ENCODE data around the gene MIR17HG.

The MIR17HG gene

GRCh38 chr13:91331047-91331915 lies 16.2 kb upstream of the MIR17HG start:
- no peak for DNase-seq
- H3K4me3 ChIP-seq (ENCODE audit: insufficient read depth in 1 of 2, low read depth in 1 of 2, low read length in 2 of 2), result no peak overlapping the region
- no peak overlapping the region for H3K4ac ChIP-seq (ENCODE audit: low read depth in 1 of 2, low read length in 2 of 2)
- no peak overlapping the region for H3K9ac ChIP-seq (ENCODE audit: low read length)
- no peak overlapping the region for H2AK5ac ChIP-seq (ENCODE audit: low read length, severe bottlenecking)
- no peak overlapping the region for H2BK15ac ChIP-seq (ENCODE audit: low read depth, poor library complexity, severe bottlenecking)
- H2BK12ac ChIP-seq (ENCODE audit: low read length in 2 of 2), result no peak overlapping the region
- H2BK120ac ChIP-seq (ENCODE audit: low read depth, low read length), result no peak overlapping the region
- no peak overlapping the region for H3K23ac ChIP-seq (ENCODE audit: low read length in 2 of 2)
- no peak overlapping the region for H3K4me2 ChIP-seq (ENCODE audit: low read length, poor library complexity, severe bottlenecking)
- no peaks in the 10 kb centered on the region for H3K27me3 ChIP-seq (ENCODE audit: control insufficient read depth in 1 of 2, insufficient read depth in 1 of 2, low read length in 2 of 2)
- no peak overlapping the region for H4K91ac ChIP-seq (ENCODE audit: low read length)
- H3K79me1 ChIP-seq (replicated peaks; ENCODE audit: low read length, poor library complexity, severe bottlenecking), result no peaks in the 10 kb centered on the region
- H3K18ac ChIP-seq (ENCODE audit: low read depth in 1 of 2, low read length in 2 of 2), result no peak overlapping the region
- H3K9me3 ChIP-seq (ENCODE audit: control insufficient read depth, low read length), result no peaks in the 10 kb centered on the region
- no peak overlapping the region for H3K27ac ChIP-seq (ENCODE audit: low read length, poor library complexity, severe bottlenecking)
- no peaks in the 10 kb centered on the region for H3K36me3 ChIP-seq (ENCODE audit: control insufficient read depth in 1 of 2, insufficient read depth in 2 of 2, low read depth in 1 of 2, low read length in 2 of 2)
- no peak overlapping the region for H4K8ac ChIP-seq (ENCODE audit: low read length)
- no peak overlapping the region for H3K14ac ChIP-seq (ENCODE audit: low read length in 2 of 2)
- WGBS, result no CpG with 5 or more reads among the region's 4 CpGs
- H2BK5ac ChIP-seq (ENCODE audit: low read depth, low read length, poor library complexity, severe bottlenecking), result no peak overlapping the region
- no peak overlapping the region for H2AFZ ChIP-seq (ENCODE audit: low read depth, low read length)
- H3K4me1 ChIP-seq (ENCODE audit: control insufficient read depth, insufficient read depth, low read depth, low read length), result no peaks in the 10 kb centered on the region

GRCh38 chr13:91346062-91346461 lies 1.4 kb upstream of the MIR17HG start:
- H2AFZ ChIP-seq (ENCODE audit: low read depth, low read length), result no peak overlapping the region
- no peak overlapping the region for H4K8ac ChIP-seq (ENCODE audit: low read length)
- H2AK5ac ChIP-seq (ENCODE audit: low read length, severe bottlenecking), result no peak overlapping the region
- H4K91ac ChIP-seq (ENCODE audit: low read length), result no peak overlapping the region
- DNase-seq, result no peak
- H3K36me3 ChIP-seq (ENCODE audit: control insufficient read depth in 1 of 2, insufficient read depth in 2 of 2, low read depth in 1 of 2, low read length in 2 of 2), result peaks cover 4 to 12% of the 10 kb centered on the region in 2 experiments
- H3K4me3 ChIP-seq (ENCODE audit: insufficient read depth in 1 of 2, low read depth in 1 of 2, low read length in 2 of 2), result no peak overlapping the region
- no peak overlapping the region for H3K27ac ChIP-seq (ENCODE audit: low read length, poor library complexity, severe bottlenecking)
- no peaks in the 10 kb centered on the region for H3K9me3 ChIP-seq (ENCODE audit: control insufficient read depth, low read length)
- no peak overlapping the region for H3K4me2 ChIP-seq (ENCODE audit: low read length, poor library complexity, severe bottlenecking)
- H2BK5ac ChIP-seq (ENCODE audit: low read depth, low read length, poor library complexity, severe bottlenecking), result no peak overlapping the region
- no peak overlapping the region for H3K14ac ChIP-seq (ENCODE audit: low read length in 2 of 2)
- H2BK15ac ChIP-seq (ENCODE audit: low read depth, poor library complexity, severe bottlenecking), result no peak overlapping the region
- no peak overlapping the region for H3K9ac ChIP-seq (ENCODE audit: low read length)
- H3K18ac ChIP-seq (ENCODE audit: low read depth in 1 of 2, low read length in 2 of 2), result no peak overlapping the region
- WGBS, result no CpG with 5 or more reads among the region's 4 CpGs
- H3K4ac ChIP-seq (ENCODE audit: low read depth in 1 of 2, low read length in 2 of 2), result no peak overlapping the region
- peaks cover 0 to 19% of the 10 kb centered on the region in 2 experiments for H3K27me3 ChIP-seq (ENCODE audit: control insufficient read depth in 1 of 2, insufficient read depth in 1 of 2, low read length in 2 of 2)
- H3K79me1 ChIP-seq (replicated peaks; ENCODE audit: low read length, poor library complexity, severe bottlenecking), result no peaks in the 10 kb centered on the region
- no peak overlapping the region for H2BK120ac ChIP-seq (ENCODE audit: low read depth, low read length)
- no peak overlapping the region for H2BK12ac ChIP-seq (ENCODE audit: low read length in 2 of 2)
- peaks cover 4% of the 10 kb centered on the region for H3K4me1 ChIP-seq (ENCODE audit: control insufficient read depth, insufficient read depth, low read depth, low read length)
- H3K23ac ChIP-seq (ENCODE audit: low read length in 2 of 2), result no peak overlapping the region

GRCh38 chr13:91346850-91347201 lies 661 bp upstream of the MIR17HG start:
- H4K8ac ChIP-seq (ENCODE audit: low read length), result peak overlapping the region; percentile 77
- H3K36me3 ChIP-seq (ENCODE audit: control insufficient read depth in 1 of 2, insufficient read depth in 2 of 2, low read depth in 1 of 2, low read length in 2 of 2), result peaks cover 6 to 20% of the 10 kb centered on the region in 2 experiments
- peak; percentile 35 for DNase-seq
- H2BK120ac ChIP-seq (ENCODE audit: low read depth, low read length), result no peak overlapping the region
- no peak overlapping the region for H3K14ac ChIP-seq (ENCODE audit: low read length in 2 of 2)
- H3K4me1 ChIP-seq (ENCODE audit: control insufficient read depth, insufficient read depth, low read depth, low read length), result peaks cover 4% of the 10 kb centered on the region
- peak overlapping the region; percentile 51 for H3K9ac ChIP-seq (ENCODE audit: low read length)
- 2% methylated on average over 11 of the region's 11 CpGs for WGBS
- peak overlapping the region in 1 of 2 experiments; percentile 52 for H3K23ac ChIP-seq (ENCODE audit: low read length in 2 of 2)
- H3K18ac ChIP-seq (ENCODE audit: low read depth in 1 of 2, low read length in 2 of 2), result peak overlapping the region in 1 of 2 experiments; percentile 62
- peaks cover 0 to 19% of the 10 kb centered on the region in 2 experiments for H3K27me3 ChIP-seq (ENCODE audit: control insufficient read depth in 1 of 2, insufficient read depth in 1 of 2, low read length in 2 of 2)
- H3K4ac ChIP-seq (ENCODE audit: low read depth in 1 of 2, low read length in 2 of 2), result no peak overlapping the region
- no peaks in the 10 kb centered on the region for H3K79me1 ChIP-seq (replicated peaks; ENCODE audit: low read length, poor library complexity, severe bottlenecking)
- H3K4me2 ChIP-seq (ENCODE audit: low read length, poor library complexity, severe bottlenecking), result peak overlapping the region; percentile 95
- peak overlapping the region; percentile 89 for H2AFZ ChIP-seq (ENCODE audit: low read depth, low read length)
- H2BK15ac ChIP-seq (ENCODE audit: low read depth, poor library complexity, severe bottlenecking), result no peak overlapping the region
- no peak overlapping the region for H2AK5ac ChIP-seq (ENCODE audit: low read length, severe bottlenecking)
- H3K27ac ChIP-seq (ENCODE audit: low read length, poor library complexity, severe bottlenecking), result peak overlapping the region; percentile 75
- no peak overlapping the region for H2BK5ac ChIP-seq (ENCODE audit: low read depth, low read length, poor library complexity, severe bottlenecking)
- H2BK12ac ChIP-seq (ENCODE audit: low read length in 2 of 2), result no peak overlapping the region
- no peak overlapping the region for H4K91ac ChIP-seq (ENCODE audit: low read length)
- H3K9me3 ChIP-seq (ENCODE audit: control insufficient read depth, low read length), result no peaks in the 10 kb centered on the region
- H3K4me3 ChIP-seq (ENCODE audit: insufficient read depth in 1 of 2, low read depth in 1 of 2, low read length in 2 of 2), result peak overlapping the region in 1 of 2 experiments; percentile 84
